HEK293 (cell line): ENCODE measurements around the gene BCAS3.

Source experiments
- CTCF ChIA-PET: fragments of 350-600 bp; formaldehyde crosslinking; extraction: SDS; loops from one replicate; lab custom pipeline; 2021; ENCODE audit warnings: antibody characterized with exemption; lab: Yijun Ruan, JAX
- POLR2A ChIA-PET: fragments of 300-600 bp; formaldehyde crosslinking; extraction: SDS; loops from one replicate; lab custom pipeline; 2020; ENCODE audit warnings: antibody characterized with exemption, inconsistent platforms; lab: Yijun Ruan, JAX
- H3K27ac ChIP-seq: fragments of 200-500 bp; sonication (Bioruptor generic); 2 replicates; pipeline ENCODE4 v1.5.1; 2014; ENCODE audit warnings: low read depth, low read length, control low read depth, inconsistent platforms; ENCODE audit errors: extremely low read depth
- H3K36me3 ChIP-seq, 2 experiments: fragments of 200-500 bp in 1 of 2; sonication (Bioruptor generic) in 1 of 2; 1 replicate in 1 of 2; 2 replicates in 1 of 2; pipeline ENCODE4 v1.5.1; 2014 to 2017; ENCODE audit warnings: inconsistent platforms in 2 of 2, low read length in 2 of 2; ENCODE audit not compliant: control insufficient read depth in 2 of 2, insufficient read depth in 1 of 2
- H3K4me1 ChIP-seq: fragments of 200-500 bp; sonication (Bioruptor generic); 2 replicates; pipeline ENCODE4 v1.5.1; 2014; ENCODE audit warnings: mild to moderate bottlenecking, low read length, inconsistent platforms; ENCODE audit not compliant: control insufficient read depth, insufficient read depth
- H3K4me3 ChIP-seq: 2 replicates; pipeline ENCODE4 v1.5.1; 2011; ENCODE audit warnings: low read depth, mild to moderate bottlenecking, control low read depth, low read length, moderate library complexity
- H3K9me3 ChIP-seq: fragments of 200-500 bp; sonication (Bioruptor generic); 2 replicates; pipeline ENCODE4 v1.5.1; 2014; ENCODE audit warnings: low read depth, low read length, inconsistent platforms; ENCODE audit not compliant: control insufficient read depth, insufficient read depth
- EGR2 ChIP-seq: fragments of 450-650 bp; formaldehyde crosslinking; IDR thresholded peaks from 2 replicates; pipeline ENCODE4 v1.5.1; 2016; ENCODE audit warnings: low read depth, missing biosample characterization, missing genetic modification characterization
- PRDM1 ChIP-seq: fragments of 450-650 bp; formaldehyde crosslinking; IDR thresholded peaks from 2 replicates; pipeline ENCODE4; 2016; ENCODE audit warnings: missing biosample characterization, missing genetic modification characterization
- TRIM28 ChIP-seq: IDR thresholded peaks from 2 replicates; pipeline ENCODE4 v1.6.1; 2011; ENCODE audit warnings: low read length, control low read depth, borderline replicate concordance
- YY2 ChIP-seq: fragments of 450-650 bp; formaldehyde crosslinking; IDR thresholded peaks from 2 replicates; pipeline ENCODE4 v1.5.1; 2016; ENCODE audit warnings: missing biosample characterization, missing genetic modification characterization
- ZNF16 ChIP-seq: fragments of 450-650 bp; formaldehyde crosslinking; IDR thresholded peaks from 2 replicates; pipeline ENCODE4 v1.5.1; 2016; ENCODE audit warnings: low read depth, missing biosample characterization, missing genetic modification characterization
- ZNF174 ChIP-seq: fragments of 450-650 bp; formaldehyde crosslinking; IDR thresholded peaks from 2 replicates; pipeline ENCODE4 v1.5.0; 2017; ENCODE audit warnings: missing biosample characterization, mild to moderate bottlenecking, missing genetic modification characterization
- ZNF2 ChIP-seq: fragments of 450-650 bp; formaldehyde crosslinking; IDR thresholded peaks from 2 replicates; pipeline ENCODE4 v1.5.1; 2016; ENCODE audit warnings: missing biosample characterization, missing genetic modification characterization
- ZNF404 ChIP-seq: fragments of 450-650 bp; formaldehyde crosslinking; IDR thresholded peaks from 2 replicates; pipeline ENCODE4 v1.5.1; 2017; ENCODE audit warnings: missing biosample characterization, missing genetic modification characterization
- ZNF501 ChIP-seq: fragments of 450-650 bp; formaldehyde crosslinking; IDR thresholded peaks from 2 replicates; pipeline ENCODE4 v1.5.1; 2016; ENCODE audit warnings: missing biosample characterization, missing genetic modification characterization
- ZNF629 ChIP-seq: fragments of 450-650 bp; formaldehyde crosslinking; IDR thresholded peaks from 2 replicates; pipeline ENCODE4 v1.5.1; 2017; ENCODE audit warnings: missing biosample characterization, missing genetic modification characterization
- ZNF837 ChIP-seq: fragments of 450-650 bp; formaldehyde crosslinking; IDR thresholded peaks from 2 replicates; pipeline ENCODE4 v1.5.1; 2016; ENCODE audit warnings: missing biosample characterization, missing genetic modification characterization
- TF ChIP-seq, protein P1 (sequence below): fragments of 450-650 bp; formaldehyde crosslinking; IDR thresholded peaks from 2 replicates; pipeline ENCODE4 v1.5.1; 2016; ENCODE audit warnings: missing biosample characterization, missing genetic modification characterization
- TF ChIP-seq, protein P2 (sequence below): fragments of 450-650 bp; formaldehyde crosslinking; IDR thresholded peaks from 2 replicates; pipeline ENCODE4 v1.5.1; 2016; ENCODE audit warnings: missing biosample characterization, missing genetic modification characterization
- TF ChIP-seq, protein P3 (sequence below): fragments of 450-650 bp; formaldehyde crosslinking; conservative IDR thresholded peaks from 2 replicates; pipeline ENCODE4 v1.5.1; 2016; ENCODE audit warnings: low read depth, missing biosample characterization, missing genetic modification characterization
- TF ChIP-seq, protein P4 (sequence below): fragments of 450-650 bp; formaldehyde crosslinking; IDR thresholded peaks from 2 replicates; pipeline ENCODE4 v1.5.1; 2016; ENCODE audit warnings: missing biosample characterization, missing genetic modification characterization
- TF ChIP-seq, protein P5 (sequence below): fragments of 450-650 bp; formaldehyde crosslinking; IDR thresholded peaks from 2 replicates; pipeline ENCODE4 v1.5.1; 2016; ENCODE audit warnings: missing biosample characterization, missing genetic modification characterization, borderline replicate concordance
- TF ChIP-seq, protein P6 (sequence below): fragments of 450-650 bp; formaldehyde crosslinking; IDR thresholded peaks from 2 replicates; pipeline ENCODE4 v1.5.1; 2016; ENCODE audit warnings: missing biosample characterization, missing genetic modification characterization

BCAS3 gene

DNA sequence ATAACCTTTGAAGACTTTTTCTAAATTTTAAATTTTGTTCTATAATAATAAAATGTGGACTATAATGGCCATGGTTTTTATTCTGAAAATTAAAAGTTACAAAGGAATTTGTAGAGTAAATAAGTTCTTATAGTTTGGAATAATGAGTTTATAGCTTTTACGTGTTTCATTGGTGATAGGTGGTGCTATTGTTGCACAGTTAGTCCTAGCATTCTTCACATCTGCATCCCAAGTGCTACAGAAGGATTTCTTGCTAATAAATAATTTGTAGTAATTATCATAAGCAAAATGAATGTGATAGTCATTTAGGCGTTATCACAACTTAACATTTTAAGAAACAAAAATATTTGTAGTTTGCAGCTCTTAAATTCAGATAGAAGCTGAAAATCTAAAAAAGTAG, 67.9 kb downstream of the BCAS3 start (continued):
- TF ChIP-seq, protein P1, sequence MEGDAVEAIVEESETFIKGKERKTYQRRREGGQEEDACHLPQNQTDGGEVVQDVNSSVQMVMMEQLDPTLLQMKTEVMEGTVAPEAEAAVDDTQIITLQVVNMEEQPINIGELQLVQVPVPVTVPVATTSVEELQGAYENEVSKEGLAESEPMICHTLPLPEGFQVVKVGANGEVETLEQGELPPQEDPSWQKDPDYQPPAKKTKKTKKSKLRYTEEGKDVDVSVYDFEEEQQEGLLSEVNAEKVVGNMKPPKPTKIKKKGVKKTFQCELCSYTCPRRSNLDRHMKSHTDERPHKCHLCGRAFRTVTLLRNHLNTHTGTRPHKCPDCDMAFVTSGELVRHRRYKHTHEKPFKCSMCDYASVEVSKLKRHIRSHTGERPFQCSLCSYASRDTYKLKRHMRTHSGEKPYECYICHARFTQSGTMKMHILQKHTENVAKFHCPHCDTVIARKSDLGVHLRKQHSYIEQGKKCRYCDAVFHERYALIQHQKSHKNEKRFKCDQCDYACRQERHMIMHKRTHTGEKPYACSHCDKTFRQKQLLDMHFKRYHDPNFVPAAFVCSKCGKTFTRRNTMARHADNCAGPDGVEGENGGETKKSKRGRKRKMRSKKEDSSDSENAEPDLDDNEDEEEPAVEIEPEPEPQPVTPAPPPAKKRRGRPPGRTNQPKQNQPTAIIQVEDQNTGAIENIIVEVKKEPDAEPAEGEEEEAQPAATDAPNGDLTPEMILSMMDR (tag by site-specific recombination) = peak; percentile 43; the same call in 1 of the 2 replicates
- no peak for TF ChIP-seq ZNF2 (tag by site-specific recombination)
- TF ChIP-seq TRIM28 = no peak
- no peak for TF ChIP-seq ZNF837 (tag by site-specific recombination)

DNA sequence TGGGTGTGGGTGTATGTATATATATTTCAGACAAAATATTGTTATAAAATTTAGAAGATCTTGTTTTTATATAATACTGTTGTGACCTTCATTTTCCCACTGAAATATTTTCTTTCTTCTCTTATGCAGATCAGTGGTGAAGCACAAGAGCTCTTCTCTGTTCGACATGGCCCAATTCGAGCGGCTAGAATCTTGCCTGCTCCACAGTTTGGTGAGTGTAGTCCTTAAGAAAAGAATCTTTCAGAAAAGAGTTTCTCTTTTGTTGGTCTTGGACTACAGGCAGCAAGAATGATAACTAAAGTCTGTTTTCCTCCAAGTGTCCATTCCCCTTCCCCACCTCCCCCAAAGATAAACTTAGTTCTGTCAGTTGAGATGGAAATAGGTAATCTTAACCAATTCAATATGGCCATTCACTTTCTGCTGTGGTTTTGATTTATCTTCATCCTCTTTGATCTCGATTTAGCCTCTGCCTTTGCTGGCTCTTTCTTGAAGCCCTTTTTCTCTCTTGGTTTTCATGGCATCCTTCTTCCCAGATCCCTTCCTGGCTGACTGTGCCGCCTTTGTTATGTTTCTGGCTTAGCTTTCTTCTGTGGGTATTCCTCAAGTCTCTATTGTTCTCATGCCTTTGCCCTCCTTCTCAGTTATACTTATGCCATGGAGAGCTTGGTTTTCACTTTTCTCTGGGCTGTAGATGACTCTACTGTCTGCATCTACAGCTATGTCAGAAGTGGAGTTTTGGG, 69.6 kb downstream of the BCAS3 start:
- H3K4me1 ChIP-seq = 0 out of 2 replicates have a peak, but pooled peaks cover 4% of the 10 kb centered on the region
- no peak for TF ChIP-seq ZNF501 (tag by site-specific recombination)
- TF ChIP-seq, protein P2, sequence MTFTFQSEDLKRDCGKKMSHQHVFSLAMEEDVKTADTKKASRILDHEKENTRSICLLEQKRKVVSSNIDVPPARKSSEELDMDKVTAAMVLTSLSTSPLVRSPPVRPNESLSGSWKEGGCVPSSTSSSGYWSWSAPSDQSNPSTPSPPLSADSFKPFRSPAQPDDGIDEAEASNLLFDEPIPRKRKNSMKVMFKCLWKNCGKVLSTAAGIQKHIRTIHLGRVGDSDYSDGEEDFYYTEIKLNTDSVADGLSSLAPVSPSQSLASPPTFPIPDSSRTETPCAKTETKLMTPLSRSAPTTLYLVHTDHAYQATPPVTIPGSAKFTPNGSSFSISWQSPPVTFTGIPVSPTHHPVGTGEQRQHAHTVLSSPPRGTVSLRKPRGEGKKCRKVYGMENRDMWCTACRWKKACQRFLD (tag by site-specific recombination) = no peak
- TF ChIP-seq ZNF16 (tag by site-specific recombination) = no peak
- TF ChIP-seq ZNF404 (tag by site-specific recombination) = no peak
- TF ChIP-seq YY2 (tag by site-specific recombination) = no peak
- TF ChIP-seq, protein P3, sequence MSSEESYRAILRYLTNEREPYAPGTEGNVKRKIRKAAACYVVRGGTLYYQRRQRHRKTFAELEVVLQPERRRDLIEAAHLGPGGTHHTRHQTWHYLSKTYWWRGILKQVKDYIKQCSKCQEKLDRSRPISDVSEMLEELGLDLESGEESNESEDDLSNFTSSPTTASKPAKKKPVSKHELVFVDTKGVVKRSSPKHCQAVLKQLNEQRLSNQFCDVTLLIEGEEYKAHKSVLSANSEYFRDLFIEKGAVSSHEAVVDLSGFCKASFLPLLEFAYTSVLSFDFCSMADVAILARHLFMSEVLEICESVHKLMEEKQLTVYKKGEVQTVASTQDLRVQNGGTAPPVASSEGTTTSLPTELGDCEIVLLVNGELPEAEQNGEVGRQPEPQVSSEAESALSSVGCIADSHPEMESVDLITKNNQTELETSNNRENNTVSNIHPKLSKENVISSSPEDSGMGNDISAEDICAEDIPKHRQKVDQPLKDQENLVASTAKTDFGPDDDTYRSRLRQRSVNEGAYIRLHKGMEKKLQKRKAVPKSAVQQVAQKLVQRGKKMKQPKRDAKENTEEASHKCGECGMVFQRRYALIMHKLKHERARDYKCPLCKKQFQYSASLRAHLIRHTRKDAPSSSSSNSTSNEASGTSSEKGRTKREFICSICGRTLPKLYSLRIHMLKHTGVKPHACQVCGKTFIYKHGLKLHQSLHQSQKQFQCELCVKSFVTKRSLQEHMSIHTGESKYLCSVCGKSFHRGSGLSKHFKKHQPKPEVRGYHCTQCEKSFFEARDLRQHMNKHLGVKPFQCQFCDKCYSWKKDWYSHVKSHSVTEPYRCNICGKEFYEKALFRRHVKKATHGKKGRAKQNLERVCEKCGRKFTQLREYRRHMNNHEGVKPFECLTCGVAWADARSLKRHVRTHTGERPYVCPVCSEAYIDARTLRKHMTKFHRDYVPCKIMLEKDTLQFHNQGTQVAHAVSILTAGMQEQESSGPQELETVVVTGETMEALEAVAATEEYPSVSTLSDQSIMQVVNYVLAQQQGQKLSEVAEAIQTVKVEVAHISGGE = no peak
- TF ChIP-seq ZNF629 (tag by site-specific recombination) = no peak
- TF ChIP-seq, protein P4, sequence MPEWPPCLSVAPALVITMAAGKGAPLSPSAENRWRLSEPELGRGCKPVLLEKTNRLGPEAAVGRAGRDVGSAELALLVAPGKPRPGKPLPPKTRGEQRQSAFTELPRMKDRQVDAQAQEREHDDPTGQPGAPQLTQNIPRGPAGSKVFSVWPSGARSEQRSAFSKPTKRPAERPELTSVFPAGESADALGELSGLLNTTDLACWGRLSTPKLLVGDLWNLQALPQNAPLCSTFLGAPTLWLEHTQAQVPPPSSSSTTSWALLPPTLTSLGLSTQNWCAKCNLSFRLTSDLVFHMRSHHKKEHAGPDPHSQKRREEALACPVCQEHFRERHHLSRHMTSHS (tag by site-specific recombination) = no peak
- H3K36me3 ChIP-seq = no peaks in the 10 kb centered on the region
- no peak overlapping the region for H3K4me3 ChIP-seq
- CTCF ChIA-PET = no interaction called here
- POLR2A ChIA-PET = no interaction called here
- no peaks in the 10 kb centered on the region; the same call in 1 of the 2 replicates for H3K9me3 ChIP-seq
- H3K27ac ChIP-seq = no peak overlapping the region

DNA sequence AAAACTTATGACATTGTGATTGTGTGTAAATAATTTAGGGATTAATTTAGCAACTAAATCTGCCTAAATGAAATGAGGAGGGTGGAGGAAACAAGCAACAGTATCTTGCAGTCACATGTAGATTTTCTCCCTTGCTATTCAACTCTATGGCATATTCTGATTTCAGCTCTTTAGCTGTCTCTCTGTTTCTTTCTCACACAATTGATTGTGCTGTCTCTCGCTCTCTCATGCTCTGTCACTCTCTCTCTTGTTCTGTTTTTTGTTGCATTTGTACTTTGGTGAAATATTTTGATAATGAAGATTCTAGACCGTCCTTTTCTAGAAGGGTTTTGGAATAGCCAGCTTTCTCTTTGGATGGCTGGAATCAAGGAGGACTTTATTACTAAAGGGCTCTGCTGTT, 70.6 kb downstream of the BCAS3 start:
- POLR2A ChIA-PET = no interaction called here
- H3K9me3 ChIP-seq = no peaks in the 10 kb centered on the region; the same call in 1 of the 2 replicates
- TF ChIP-seq ZNF16 (tag by site-specific recombination) (no peak), PRDM1 (tag by site-specific recombination) (peak; percentile 40; the same call in 1 of the 2 replicates), EGR2 (no peak), ZNF174 (tag by site-specific recombination) (no peak)
- TF ChIP-seq, protein P5, sequence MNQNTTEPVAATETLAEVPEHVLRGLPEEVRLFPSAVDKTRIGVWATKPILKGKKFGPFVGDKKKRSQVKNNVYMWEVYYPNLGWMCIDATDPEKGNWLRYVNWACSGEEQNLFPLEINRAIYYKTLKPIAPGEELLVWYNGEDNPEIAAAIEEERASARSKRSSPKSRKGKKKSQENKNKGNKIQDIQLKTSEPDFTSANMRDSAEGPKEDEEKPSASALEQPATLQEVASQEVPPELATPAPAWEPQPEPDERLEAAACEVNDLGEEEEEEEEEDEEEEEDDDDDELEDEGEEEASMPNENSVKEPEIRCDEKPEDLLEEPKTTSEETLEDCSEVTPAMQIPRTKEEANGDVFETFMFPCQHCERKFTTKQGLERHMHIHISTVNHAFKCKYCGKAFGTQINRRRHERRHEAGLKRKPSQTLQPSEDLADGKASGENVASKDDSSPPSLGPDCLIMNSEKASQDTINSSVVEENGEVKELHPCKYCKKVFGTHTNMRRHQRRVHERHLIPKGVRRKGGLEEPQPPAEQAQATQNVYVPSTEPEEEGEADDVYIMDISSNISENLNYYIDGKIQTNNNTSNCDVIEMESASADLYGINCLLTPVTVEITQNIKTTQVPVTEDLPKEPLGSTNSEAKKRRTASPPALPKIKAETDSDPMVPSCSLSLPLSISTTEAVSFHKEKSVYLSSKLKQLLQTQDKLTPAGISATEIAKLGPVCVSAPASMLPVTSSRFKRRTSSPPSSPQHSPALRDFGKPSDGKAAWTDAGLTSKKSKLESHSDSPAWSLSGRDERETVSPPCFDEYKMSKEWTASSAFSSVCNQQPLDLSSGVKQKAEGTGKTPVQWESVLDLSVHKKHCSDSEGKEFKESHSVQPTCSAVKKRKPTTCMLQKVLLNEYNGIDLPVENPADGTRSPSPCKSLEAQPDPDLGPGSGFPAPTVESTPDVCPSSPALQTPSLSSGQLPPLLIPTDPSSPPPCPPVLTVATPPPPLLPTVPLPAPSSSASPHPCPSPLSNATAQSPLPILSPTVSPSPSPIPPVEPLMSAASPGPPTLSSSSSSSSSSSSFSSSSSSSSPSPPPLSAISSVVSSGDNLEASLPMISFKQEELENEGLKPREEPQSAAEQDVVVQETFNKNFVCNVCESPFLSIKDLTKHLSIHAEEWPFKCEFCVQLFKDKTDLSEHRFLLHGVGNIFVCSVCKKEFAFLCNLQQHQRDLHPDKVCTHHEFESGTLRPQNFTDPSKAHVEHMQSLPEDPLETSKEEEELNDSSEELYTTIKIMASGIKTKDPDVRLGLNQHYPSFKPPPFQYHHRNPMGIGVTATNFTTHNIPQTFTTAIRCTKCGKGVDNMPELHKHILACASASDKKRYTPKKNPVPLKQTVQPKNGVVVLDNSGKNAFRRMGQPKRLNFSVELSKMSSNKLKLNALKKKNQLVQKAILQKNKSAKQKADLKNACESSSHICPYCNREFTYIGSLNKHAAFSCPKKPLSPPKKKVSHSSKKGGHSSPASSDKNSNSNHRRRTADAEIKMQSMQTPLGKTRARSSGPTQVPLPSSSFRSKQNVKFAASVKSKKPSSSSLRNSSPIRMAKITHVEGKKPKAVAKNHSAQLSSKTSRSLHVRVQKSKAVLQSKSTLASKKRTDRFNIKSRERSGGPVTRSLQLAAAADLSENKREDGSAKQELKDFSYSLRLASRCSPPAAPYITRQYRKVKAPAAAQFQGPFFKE (tag by site-specific recombination) = no peak
- TF ChIP-seq, protein P6, sequence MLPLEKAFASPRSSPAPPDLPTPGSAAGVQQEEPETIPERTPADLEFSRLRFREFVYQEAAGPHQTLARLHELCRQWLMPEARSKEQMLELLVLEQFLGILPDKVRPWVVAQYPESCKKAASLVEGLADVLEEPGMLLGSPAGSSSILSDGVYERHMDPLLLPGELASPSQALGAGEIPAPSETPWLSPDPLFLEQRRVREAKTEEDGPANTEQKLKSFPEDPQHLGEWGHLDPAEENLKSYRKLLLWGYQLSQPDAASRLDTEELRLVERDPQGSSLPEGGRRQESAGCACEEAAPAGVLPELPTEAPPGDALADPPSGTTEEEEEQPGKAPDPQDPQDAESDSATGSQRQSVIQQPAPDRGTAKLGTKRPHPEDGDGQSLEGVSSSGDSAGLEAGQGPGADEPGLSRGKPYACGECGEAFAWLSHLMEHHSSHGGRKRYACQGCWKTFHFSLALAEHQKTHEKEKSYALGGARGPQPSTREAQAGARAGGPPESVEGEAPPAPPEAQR (tag by site-specific recombination) = no peak

More for the DNA sequence above, 70.6 kb downstream of the BCAS3 start:
- Histone ChIP-seq H3K36me3 (no peaks in the 10 kb centered on the region), H3K27ac (no peak overlapping the region), H3K4me3 (no peak overlapping the region), H3K4me1 (0 out of 2 replicates have a peak, but pooled peaks cover 4% of the 10 kb centered on the region)
- CTCF ChIA-PET = interaction anchor here (1.0 kb wide), 1 partner anchor 224 kb away, joined by 4 read pairs; no protein-coding TSS in a partner anchor
